ENCODE results near the gene FOXO4.

FOXO4 gene

GRCh38 chrX:71147496-71148277, 52.0 kb downstream of the FOXO4 start:
- no peak for DNase-seq

DNA sequence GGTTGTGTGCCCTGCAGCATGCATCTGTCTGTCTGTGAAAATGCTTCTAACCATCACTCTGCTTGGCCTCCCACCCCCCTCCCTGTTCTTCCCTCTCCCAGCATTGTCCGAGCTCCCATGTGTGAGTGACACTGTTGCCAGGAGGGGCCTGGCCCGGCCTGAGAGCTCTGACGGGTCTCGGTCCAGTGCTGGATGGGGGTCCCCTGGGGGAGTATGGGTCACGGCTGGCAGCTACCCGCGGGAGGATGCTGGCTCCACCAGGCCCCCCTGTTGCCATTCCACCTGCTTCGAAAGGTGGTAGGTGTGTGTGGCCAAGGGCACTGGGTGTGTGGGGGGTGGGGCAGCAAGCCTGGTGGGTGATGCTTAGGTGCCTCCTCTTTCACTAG, 52.6 kb downstream of the FOXO4 start:
- no peak for DNase-seq

DNA sequence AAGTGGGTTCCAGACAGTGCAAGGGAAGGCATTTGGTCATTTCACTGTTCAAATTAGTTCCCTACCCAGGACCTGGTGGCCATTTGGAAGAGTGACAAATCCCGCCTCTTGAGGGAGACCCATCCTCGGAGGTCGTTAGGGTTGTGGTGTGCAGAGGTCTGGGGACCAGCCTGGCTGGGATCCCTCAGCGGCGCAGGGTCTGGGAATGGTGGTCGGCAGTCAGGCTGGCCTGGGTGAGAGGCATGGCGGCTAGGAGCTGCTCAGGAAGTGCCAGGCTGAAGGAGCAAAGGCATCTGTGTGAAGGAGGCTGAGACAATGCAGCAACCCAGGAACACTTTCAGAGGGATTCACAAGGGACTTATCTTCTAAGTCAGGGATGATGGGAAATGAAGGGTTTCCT, 55.7 kb downstream of the FOXO4 start:
- no peak for DNase-seq

Measured in activated CD8-positive, alpha-beta memory T cell treated with anti-CD3 and anti-CD28 coated beads, Interleukin-2, amount 50 U/mL, for 4 hours (primary cell).